Liver (tissue), 9 donors: ENCODE data around the gene SEMA3E. TPM values are rescaled to one million over a fixed set of nuclear protein-coding genes. Genes with fewer than 3 reads are reported as not detected.

ENCODE experiments used
- DNase-seq: peaks from one replicate; pipeline ENCODE4 v3.0.0-alpha.2; 2017; ENCODE audit warnings: low spot score
- H3K27ac ChIP-seq, 2 donors: one replicate each; pipeline ENCODE4 v1.7.0; 2013; ENCODE audit warnings: inconsistent platforms in 2 of 2, low read length in 2 of 2, control low read depth in 1 of 2, low read depth in 1 of 2, mild to moderate bottlenecking in 1 of 2
- H3K27me3 ChIP-seq, 4 donors: one replicate each; pipeline versions ENCODE4 v1.6.1 to v1.7.0; 2013; ENCODE audit warnings: low read length in 3 of 4, inconsistent platforms in 1 of 4, mild to moderate bottlenecking in 1 of 4, moderate library complexity in 1 of 4; ENCODE audit not compliant: control insufficient read depth in 4 of 4, insufficient read depth in 4 of 4
- H3K36me3 ChIP-seq, 4 donors: one replicate each; pipeline versions ENCODE4 v1.6.1 to v1.7.0; 2013; ENCODE audit warnings: low read length in 3 of 4, mild to moderate bottlenecking in 3 of 4, low read depth in 1 of 4, moderate library complexity in 1 of 4; ENCODE audit not compliant: control insufficient read depth in 4 of 4, insufficient read depth in 3 of 4
- H3K4me1 ChIP-seq, 4 donors: one replicate each; pipeline versions ENCODE4 v1.6.1 to v1.7.0; 2013; ENCODE audit warnings: low read length in 3 of 4, mild to moderate bottlenecking in 3 of 4, moderate library complexity in 1 of 4; ENCODE audit not compliant: control insufficient read depth in 4 of 4, insufficient read depth in 4 of 4
- H3K4me3 ChIP-seq, 3 donors: one replicate each; pipeline versions ENCODE4 v1.6.1 to v1.7.0; 2013; ENCODE audit warnings: low read length in 3 of 3, control low read depth in 1 of 3, low read depth in 1 of 3, mild to moderate bottlenecking in 1 of 3
- H3K9ac ChIP-seq, 2 donors: one replicate each; pipeline ENCODE4 v1.7.0; 2013; ENCODE audit warnings: low read length in 2 of 2, mild to moderate bottlenecking in 2 of 2, moderate library complexity in 2 of 2, control low read depth in 1 of 2, low read depth in 1 of 2
- H3K9me3 ChIP-seq, 4 donors: one replicate each; pipeline versions ENCODE4 v1.6.1 to v1.7.0; 2013; ENCODE audit warnings: low read length in 3 of 4; ENCODE audit not compliant: control insufficient read depth in 4 of 4
- EGR1 ChIP-seq, 2 donors: IDR thresholded peaks; 2 replicates each; pipeline ENCODE4 v1.6.1; 2016 to 2018; ENCODE audit warnings: antibody characterized with exemption in 2 of 2, low read depth in 2 of 2
- FOXA1 ChIP-seq: IDR thresholded peaks from 2 replicates; pipeline ENCODE4 v1.6.1; 2016; ENCODE audit warnings: antibody characterized with exemption
- GABPA ChIP-seq, 2 donors: IDR thresholded peaks in 1 of 2; conservative IDR thresholded peaks in 1 of 2; 2 replicates each; pipeline ENCODE4 v1.6.1; 2016; ENCODE audit warnings: antibody characterized with exemption in 2 of 2, mild to moderate bottlenecking in 1 of 2, moderate library complexity in 1 of 2
- HNF4G ChIP-seq: IDR thresholded peaks from 2 replicates; pipeline ENCODE4 v1.6.1; 2016; ENCODE audit warnings: antibody characterized with exemption
- JUND ChIP-seq, 2 donors: IDR thresholded peaks; 2 replicates each; pipeline ENCODE4 v1.6.1; 2016; ENCODE audit warnings: antibody characterized with exemption in 2 of 2
- NR2F2 ChIP-seq: IDR thresholded peaks from 2 replicates; pipeline ENCODE4 v1.6.1; 2016; ENCODE audit warnings: antibody characterized with exemption
- RAD21 ChIP-seq, 2 donors: IDR thresholded peaks; 2 replicates each; pipeline ENCODE4 v1.6.1; 2016; ENCODE audit warnings: antibody characterized with exemption in 2 of 2, mild to moderate bottlenecking in 2 of 2
- SP1 ChIP-seq: IDR thresholded peaks from 2 replicates; pipeline ENCODE4 v1.6.1; 2018; ENCODE audit warnings: antibody characterized with exemption, mild to moderate bottlenecking
- TAF1 ChIP-seq: conservative IDR thresholded peaks from 2 replicates; pipeline ENCODE4 v1.6.1; 2016; ENCODE audit warnings: antibody characterized with exemption, mild to moderate bottlenecking
- WGBS: extraction: QIAGEN DNeasy Blood & Tissue Kit; methylation state at CpG from one replicate; pipeline ENCODE4 v1.1.7; 2013; 5-methylcytosine and 5-hydroxymethylcytosine counted together
- polyA plus RNA-seq, 2 donors: library from polyadenylated mRNA; stranded (reverse) in 1 of 2; unstranded in 1 of 2; fragments of 200-250 nt in 1 of 2; fragments of >200 nt in 1 of 2; fragmentation: Nextera tagmentation in 1 of 2; extraction: Ambion mirVana in 1 of 2; gene quantifications; one replicate each; pipeline versions ENCODE4 v1.2.1 to v1.2.3, GENCODE V29; 2013 to 2015
- total RNA-seq, 2 donors: library from RNA; depleted of rRNA; stranded (reverse); fragments of >200 nt; gene quantifications; one replicate each; pipeline ENCODE4 v1.2.3, GENCODE V29; 2014
- TF ChIP-seq, protein P1 (sequence below): IDR thresholded peaks from 2 replicates; pipeline ENCODE4 v1.6.1; 2016; ENCODE audit warnings: antibody characterized with exemption
- TF ChIP-seq, protein P2 (sequence below): fragments of 150-350 bp; IDR thresholded peaks from 2 replicates; pipeline ENCODE4 v1.5.1; 2017; ENCODE audit warnings: improper control_type of control experiment, low read depth, low read length; ENCODE audit not compliant: missing input control
- TF ChIP-seq, protein P3 (sequence below): IDR thresholded peaks from 2 replicates; pipeline ENCODE4 v1.6.1; 2016; ENCODE audit warnings: antibody characterized with exemption, mild to moderate bottlenecking
- donor health status: healthy.
- donor health status: healthy.
- donor health status: healthy.
- donor health status: healthy.
- donor health status: healthy.

The SEMA3E gene
- total and polyA plus RNA-seq, 4 donors, result 0.20 to 1.2 (median 0.59) TPM; not detected in 1

DNA sequence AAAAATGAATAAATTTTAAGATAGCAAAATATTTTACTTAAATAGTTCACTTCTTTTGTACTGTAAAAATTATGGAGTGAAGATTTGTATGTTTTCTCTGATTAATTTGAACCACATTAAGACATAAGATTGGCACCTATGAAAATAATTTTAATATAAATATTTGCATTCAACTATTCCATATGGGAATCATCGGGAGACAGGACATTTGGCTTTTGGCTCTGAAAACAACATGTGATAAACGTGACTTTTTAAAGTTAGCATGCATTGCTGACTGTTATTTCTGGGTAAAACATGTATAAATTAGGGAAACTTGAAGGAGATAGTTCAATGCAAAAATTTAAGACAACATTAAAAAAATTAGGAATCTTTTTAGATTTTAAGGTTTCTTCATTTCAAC is 117.2 kb downstream of the SEMA3E start:
- 67% methylated on average over 2 of the region's 2 CpGs for WGBS

DNA sequence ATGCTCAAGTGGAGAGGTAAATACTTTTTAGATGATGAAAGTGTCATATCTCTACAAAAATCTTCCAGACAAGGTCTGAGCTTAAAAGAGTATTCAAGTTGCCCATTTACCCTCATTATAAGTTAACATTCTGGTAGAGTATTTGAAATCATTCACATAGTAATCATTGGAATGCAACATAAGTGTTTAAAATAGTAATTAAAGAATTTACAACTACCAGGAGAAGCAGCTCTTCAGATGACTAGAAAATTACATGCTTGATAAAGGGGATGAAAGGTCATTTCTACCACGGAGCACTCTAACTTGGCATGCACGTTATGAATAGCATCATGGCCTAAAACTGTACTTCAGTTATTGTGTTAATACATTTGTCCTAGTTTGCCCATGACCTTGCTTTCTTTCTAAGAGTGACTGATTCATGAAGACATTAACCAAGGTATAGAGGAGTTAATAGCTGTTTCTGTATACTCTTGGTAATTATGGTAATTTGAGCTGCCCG is 120.0 kb downstream of the SEMA3E start:
- Histone ChIP-seq H3K27ac (no peak overlapping the region), H3K36me3 (no peaks in the 10 kb centered on the region), H3K9me3 (no peaks in the 10 kb centered on the region), H3K4me3 (no peak overlapping the region), H3K27me3 (no peaks in the 10 kb centered on the region), H3K9ac (no peak overlapping the region), H3K4me1 (no peaks in the 10 kb centered on the region)
- TF ChIP-seq FOXA1, result no peak
- TF ChIP-seq, protein P1, sequence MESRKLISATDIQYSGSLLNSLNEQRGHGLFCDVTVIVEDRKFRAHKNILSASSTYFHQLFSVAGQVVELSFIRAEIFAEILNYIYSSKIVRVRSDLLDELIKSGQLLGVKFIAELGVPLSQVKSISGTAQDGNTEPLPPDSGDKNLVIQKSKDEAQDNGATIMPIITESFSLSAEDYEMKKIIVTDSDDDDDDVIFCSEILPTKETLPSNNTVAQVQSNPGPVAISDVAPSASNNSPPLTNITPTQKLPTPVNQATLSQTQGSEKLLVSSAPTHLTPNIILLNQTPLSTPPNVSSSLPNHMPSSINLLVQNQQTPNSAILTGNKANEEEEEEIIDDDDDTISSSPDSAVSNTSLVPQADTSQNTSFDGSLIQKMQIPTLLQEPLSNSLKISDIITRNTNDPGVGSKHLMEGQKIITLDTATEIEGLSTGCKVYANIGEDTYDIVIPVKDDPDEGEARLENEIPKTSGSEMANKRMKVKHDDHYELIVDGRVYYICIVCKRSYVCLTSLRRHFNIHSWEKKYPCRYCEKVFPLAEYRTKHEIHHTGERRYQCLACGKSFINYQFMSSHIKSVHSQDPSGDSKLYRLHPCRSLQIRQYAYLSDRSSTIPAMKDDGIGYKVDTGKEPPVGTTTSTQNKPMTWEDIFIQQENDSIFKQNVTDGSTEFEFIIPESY, result no peak
- DNase-seq, result no peak
- WGBS, result 55% methylated on average over 3 of the region's 3 CpGs

More for the DNA sequence above, 117.2 kb downstream of the SEMA3E start:
- TF ChIP-seq GABPA (IDR thresholded peaks at IDR 0.05 in 1 of 2, conservative IDR thresholded peaks at IDR 0.05 in 1 of 2) (no peak), EGR1 (IDR thresholded peaks at IDR 0.05; ENCODE audit: low read depth in 2 of 2) (no peak), NR2F2 (no peak), SP1 (no peak), HNF4G (no peak), JUND (IDR thresholded peaks at IDR 0.05) (no peak), FOXA1 (no peak), RAD21 (IDR thresholded peaks at IDR 0.05) (no peak), TAF1 (no peak)
- TF ChIP-seq, protein P2, sequence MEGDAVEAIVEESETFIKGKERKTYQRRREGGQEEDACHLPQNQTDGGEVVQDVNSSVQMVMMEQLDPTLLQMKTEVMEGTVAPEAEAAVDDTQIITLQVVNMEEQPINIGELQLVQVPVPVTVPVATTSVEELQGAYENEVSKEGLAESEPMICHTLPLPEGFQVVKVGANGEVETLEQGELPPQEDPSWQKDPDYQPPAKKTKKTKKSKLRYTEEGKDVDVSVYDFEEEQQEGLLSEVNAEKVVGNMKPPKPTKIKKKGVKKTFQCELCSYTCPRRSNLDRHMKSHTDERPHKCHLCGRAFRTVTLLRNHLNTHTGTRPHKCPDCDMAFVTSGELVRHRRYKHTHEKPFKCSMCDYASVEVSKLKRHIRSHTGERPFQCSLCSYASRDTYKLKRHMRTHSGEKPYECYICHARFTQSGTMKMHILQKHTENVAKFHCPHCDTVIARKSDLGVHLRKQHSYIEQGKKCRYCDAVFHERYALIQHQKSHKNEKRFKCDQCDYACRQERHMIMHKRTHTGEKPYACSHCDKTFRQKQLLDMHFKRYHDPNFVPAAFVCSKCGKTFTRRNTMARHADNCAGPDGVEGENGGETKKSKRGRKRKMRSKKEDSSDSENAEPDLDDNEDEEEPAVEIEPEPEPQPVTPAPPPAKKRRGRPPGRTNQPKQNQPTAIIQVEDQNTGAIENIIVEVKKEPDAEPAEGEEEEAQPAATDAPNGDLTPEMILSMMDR, result no peak
- TF ChIP-seq, protein P3, sequence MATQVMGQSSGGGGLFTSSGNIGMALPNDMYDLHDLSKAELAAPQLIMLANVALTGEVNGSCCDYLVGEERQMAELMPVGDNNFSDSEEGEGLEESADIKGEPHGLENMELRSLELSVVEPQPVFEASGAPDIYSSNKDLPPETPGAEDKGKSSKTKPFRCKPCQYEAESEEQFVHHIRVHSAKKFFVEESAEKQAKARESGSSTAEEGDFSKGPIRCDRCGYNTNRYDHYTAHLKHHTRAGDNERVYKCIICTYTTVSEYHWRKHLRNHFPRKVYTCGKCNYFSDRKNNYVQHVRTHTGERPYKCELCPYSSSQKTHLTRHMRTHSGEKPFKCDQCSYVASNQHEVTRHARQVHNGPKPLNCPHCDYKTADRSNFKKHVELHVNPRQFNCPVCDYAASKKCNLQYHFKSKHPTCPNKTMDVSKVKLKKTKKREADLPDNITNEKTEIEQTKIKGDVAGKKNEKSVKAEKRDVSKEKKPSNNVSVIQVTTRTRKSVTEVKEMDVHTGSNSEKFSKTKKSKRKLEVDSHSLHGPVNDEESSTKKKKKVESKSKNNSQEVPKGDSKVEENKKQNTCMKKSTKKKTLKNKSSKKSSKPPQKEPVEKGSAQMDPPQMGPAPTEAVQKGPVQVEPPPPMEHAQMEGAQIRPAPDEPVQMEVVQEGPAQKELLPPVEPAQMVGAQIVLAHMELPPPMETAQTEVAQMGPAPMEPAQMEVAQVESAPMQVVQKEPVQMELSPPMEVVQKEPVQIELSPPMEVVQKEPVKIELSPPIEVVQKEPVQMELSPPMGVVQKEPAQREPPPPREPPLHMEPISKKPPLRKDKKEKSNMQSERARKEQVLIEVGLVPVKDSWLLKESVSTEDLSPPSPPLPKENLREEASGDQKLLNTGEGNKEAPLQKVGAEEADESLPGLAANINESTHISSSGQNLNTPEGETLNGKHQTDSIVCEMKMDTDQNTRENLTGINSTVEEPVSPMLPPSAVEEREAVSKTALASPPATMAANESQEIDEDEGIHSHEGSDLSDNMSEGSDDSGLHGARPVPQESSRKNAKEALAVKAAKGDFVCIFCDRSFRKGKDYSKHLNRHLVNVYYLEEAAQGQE, result no peak
- no peak overlapping the region for H3K27ac ChIP-seq
- no peaks in the 10 kb centered on the region for H3K27me3 ChIP-seq
- H3K9me3 ChIP-seq, result no peaks in the 10 kb centered on the region
- H3K9ac ChIP-seq, result no peak overlapping the region
- no peak for DNase-seq
- H3K36me3 ChIP-seq, result no peaks in the 10 kb centered on the region
- no peak overlapping the region for H3K4me3 ChIP-seq
- H3K4me1 ChIP-seq, result no peaks in the 10 kb centered on the region
